ENCODE measurements around the gene RNF166. TPM values are rescaled to one million over a fixed set of nuclear protein-coding genes. Genes with fewer than 3 reads are reported as not detected.

RNF166 gene
- total RNA-seq, 1 experiment from 2014 or later, result 33.3 TPM

DNA sequence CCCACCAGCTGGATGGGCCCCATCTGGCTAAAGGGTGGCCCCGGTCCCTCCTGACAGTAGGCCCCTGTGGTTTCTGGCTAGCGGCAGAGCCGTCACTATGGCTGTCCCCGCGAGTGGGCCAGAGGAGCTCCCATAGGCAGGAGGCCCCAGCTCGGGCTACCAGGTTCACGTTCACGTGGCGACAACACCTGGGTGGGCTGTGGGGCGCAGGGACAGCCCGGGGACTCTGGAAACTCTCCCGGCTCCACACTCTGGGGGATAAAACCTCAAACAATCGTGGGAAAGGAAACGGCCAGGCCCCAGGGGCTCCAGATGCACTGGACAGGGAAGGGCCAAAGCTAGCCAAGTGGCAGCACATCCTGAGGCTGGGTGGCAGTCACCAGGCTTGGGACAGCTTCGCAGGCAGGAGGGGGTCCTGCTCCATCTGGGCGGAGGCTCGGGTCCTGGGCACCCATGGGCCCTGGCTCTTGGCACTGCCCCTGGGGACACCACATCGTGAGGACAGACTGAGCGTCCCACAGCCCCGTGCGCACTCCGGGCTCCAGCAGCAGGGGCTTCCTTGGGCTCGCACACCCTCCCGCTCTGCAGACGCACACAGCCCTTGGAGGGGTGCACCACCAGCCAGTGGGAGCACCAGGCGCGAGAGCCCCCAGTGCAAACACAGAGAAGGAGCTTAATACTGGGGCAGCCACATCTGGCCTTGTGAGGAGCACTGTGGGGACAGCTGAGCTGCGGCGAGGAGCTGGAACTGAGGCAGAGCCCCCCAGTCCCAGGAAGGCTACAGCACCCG lies 4.4 kb downstream of the RNF166 start:
- no peaks in the 10 kb centered on the region for H3K4me1 Mint-ChIP-seq (ENCODE audit: low read depth, unreplicated experiment)
- intact Hi-C loops (cut with micrococcal nuclease; ENCODE audit: unreplicated experiment), result no loop called here
- TF ChIP-seq, protein P1, sequence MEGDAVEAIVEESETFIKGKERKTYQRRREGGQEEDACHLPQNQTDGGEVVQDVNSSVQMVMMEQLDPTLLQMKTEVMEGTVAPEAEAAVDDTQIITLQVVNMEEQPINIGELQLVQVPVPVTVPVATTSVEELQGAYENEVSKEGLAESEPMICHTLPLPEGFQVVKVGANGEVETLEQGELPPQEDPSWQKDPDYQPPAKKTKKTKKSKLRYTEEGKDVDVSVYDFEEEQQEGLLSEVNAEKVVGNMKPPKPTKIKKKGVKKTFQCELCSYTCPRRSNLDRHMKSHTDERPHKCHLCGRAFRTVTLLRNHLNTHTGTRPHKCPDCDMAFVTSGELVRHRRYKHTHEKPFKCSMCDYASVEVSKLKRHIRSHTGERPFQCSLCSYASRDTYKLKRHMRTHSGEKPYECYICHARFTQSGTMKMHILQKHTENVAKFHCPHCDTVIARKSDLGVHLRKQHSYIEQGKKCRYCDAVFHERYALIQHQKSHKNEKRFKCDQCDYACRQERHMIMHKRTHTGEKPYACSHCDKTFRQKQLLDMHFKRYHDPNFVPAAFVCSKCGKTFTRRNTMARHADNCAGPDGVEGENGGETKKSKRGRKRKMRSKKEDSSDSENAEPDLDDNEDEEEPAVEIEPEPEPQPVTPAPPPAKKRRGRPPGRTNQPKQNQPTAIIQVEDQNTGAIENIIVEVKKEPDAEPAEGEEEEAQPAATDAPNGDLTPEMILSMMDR (IDR thresholded peaks at IDR 0.05; ENCODE audit: unreplicated experiment), result no peak
- no peaks in the 10 kb centered on the region for H3K9me3 Mint-ChIP-seq (ENCODE audit: low read depth, unreplicated experiment)
- CTCF ChIA-PET, result no interaction called here
- H3K4me3 Mint-ChIP-seq (ENCODE audit: low read depth, unreplicated experiment), result no peak overlapping the region
- BruUV-seq (replicated peaks), result no TSS peak
- DNase-seq, result no peak
- H3K27me3 Mint-ChIP-seq (ENCODE audit: unreplicated experiment), result no peaks in the 10 kb centered on the region
- H3K36me3 Mint-ChIP-seq (ENCODE audit: insufficient read depth, unreplicated experiment), result peaks cover 33% of the 10 kb centered on the region
- no peak overlapping the region for H3K27ac Mint-ChIP-seq (ENCODE audit: unreplicated experiment)

GRCh38 chr16:88700636-88701482 lies 5.3 kb downstream of the RNF166 start:
- BruUV-seq (replicated peaks), result no TSS peak
- intact Hi-C loops (cut with micrococcal nuclease; ENCODE audit: unreplicated experiment), result no loop called here
- Mint-ChIP-seq H3K9me3 (ENCODE audit: low read depth, unreplicated experiment) (no peaks in the 10 kb centered on the region), H3K27ac (ENCODE audit: unreplicated experiment) (no peak overlapping the region), H3K4me3 (ENCODE audit: low read depth, unreplicated experiment) (no peak overlapping the region), H3K36me3 (ENCODE audit: insufficient read depth, unreplicated experiment) (peaks cover 24% of the 10 kb centered on the region), H3K4me1 (ENCODE audit: low read depth, unreplicated experiment) (no peaks in the 10 kb centered on the region), H3K27me3 (ENCODE audit: unreplicated experiment) (no peaks in the 10 kb centered on the region)
- CTCF ChIA-PET, result no interaction called here
- DNase-seq, result no peak
- TF ChIP-seq, protein P1 (IDR thresholded peaks at IDR 0.05; ENCODE audit: unreplicated experiment), result no peak

DNA sequence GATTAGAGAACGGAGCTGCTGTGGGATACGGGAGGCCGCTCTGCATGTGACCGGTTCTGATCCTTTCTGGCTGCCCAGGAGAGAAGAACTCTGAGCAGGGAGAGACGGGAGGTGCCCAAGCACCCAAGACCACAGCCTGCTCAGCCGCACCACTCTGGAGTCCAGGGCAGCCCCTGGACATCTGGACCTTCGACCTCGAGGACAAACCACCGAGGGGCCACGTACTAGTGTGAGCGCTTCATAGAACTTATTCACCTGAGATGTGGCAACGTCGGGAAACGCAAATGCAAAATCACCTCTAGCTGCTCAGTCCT lies 5.9 kb downstream of the RNF166 start:
- Mint-ChIP-seq H3K27me3 (ENCODE audit: unreplicated experiment) (no peaks in the 10 kb centered on the region), H3K4me1 (ENCODE audit: low read depth, unreplicated experiment) (no peaks in the 10 kb centered on the region), H3K36me3 (ENCODE audit: insufficient read depth, unreplicated experiment) (peaks cover 22% of the 10 kb centered on the region), H3K4me3 (ENCODE audit: low read depth, unreplicated experiment) (no peak overlapping the region), H3K9me3 (ENCODE audit: low read depth, unreplicated experiment) (no peaks in the 10 kb centered on the region), H3K27ac (ENCODE audit: unreplicated experiment) (no peak overlapping the region)
- CTCF ChIA-PET, result no interaction called here
- DNase-seq, result no peak
- no TSS peak for BruUV-seq (replicated peaks)
- intact Hi-C loops (cut with micrococcal nuclease; ENCODE audit: unreplicated experiment), result no loop called here
- TF ChIP-seq, protein P1 (IDR thresholded peaks at IDR 0.05; ENCODE audit: unreplicated experiment), result no peak

- TF ChIP-seq, protein P1 (IDR thresholded peaks at IDR 0.05; ENCODE audit: unreplicated experiment), result no peak
- CTCF ChIA-PET, result no interaction called here
- peaks cover 22% of the 10 kb centered on the region for H3K36me3 Mint-ChIP-seq (ENCODE audit: insufficient read depth, unreplicated experiment)
These were observed 7.0 kb downstream of the RNF166 start for GRCh38 chr16:88699180-88699579.

More at GRCh38 chr16:88699180-88699579, 7.0 kb downstream of the RNF166 start:
- DNase-seq, result no peak
- no peaks in the 10 kb centered on the region for H3K9me3 Mint-ChIP-seq (ENCODE audit: low read depth, unreplicated experiment)
- no peaks in the 10 kb centered on the region for H3K27me3 Mint-ChIP-seq (ENCODE audit: unreplicated experiment)
- no TSS peak for BruUV-seq (replicated peaks)
- no peak overlapping the region for H3K27ac Mint-ChIP-seq (ENCODE audit: unreplicated experiment)
- intact Hi-C loops (cut with micrococcal nuclease; ENCODE audit: unreplicated experiment), result no loop called here
- H3K4me1 Mint-ChIP-seq (ENCODE audit: low read depth, unreplicated experiment), result no peaks in the 10 kb centered on the region
- no peak overlapping the region for H3K4me3 Mint-ChIP-seq (ENCODE audit: low read depth, unreplicated experiment)
